ENCODE data around the gene KHDC3L. TPM values are rescaled to one million over a fixed set of nuclear protein-coding genes. Genes with fewer than 3 reads are reported as not detected.
"Not testable (repeated sequence)": the region's sequence is repeated elsewhere in the genome, so short reads cannot be mapped to it uniquely, and the experiment has no call there.

KHDC3L gene
- total RNA-seq, 1 experiment from 2014 or later = not detected

DNA sequence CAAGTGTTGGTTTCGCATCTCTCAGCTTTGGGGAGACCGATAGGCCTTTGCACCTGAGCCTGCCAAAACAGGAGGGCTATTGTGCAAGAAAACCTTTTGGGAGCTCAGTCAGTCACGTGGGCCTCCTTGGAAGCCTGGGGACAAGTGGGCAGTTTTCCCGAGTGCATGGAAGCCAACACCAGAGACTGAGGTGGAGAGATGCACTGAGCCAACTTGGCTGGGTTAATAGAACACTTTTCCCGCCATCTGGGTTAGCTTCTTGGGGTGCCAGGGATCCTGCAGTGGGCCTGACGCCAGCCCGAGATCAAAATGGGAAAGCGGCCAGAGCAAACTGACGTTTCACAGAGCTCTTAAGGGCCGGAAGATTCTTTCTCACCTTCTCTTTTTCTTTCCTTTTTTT lies 10.1 kb downstream of the KHDC3L start:
- intact Hi-C loops (cut with micrococcal nuclease; ENCODE audit: unreplicated experiment) = no loop called here
- Histone ChIP-seq H3K27me3 (replicated peaks; ENCODE audit: insufficient read depth, low read depth, low read length, poor library complexity) (no peaks in the 10 kb centered on the region), H3K27ac (ENCODE audit: low read depth, low read length, poor library complexity, severe bottlenecking) (no peak overlapping the region), H3K36me3 (ENCODE audit: insufficient read depth, low read length, poor library complexity, severe bottlenecking) (no peaks in the 10 kb centered on the region), H3K9me3 (ENCODE audit: low read depth, low read length, poor library complexity, severe bottlenecking) (no peaks in the 10 kb centered on the region), H3K4me1 (ENCODE audit: insufficient read depth, low read length, poor library complexity, severe bottlenecking) (no peaks in the 10 kb centered on the region), H3K4me3 (ENCODE audit: low read depth, low read length, poor library complexity, severe bottlenecking) (no peak overlapping the region)
- no peak for DNase-seq (ENCODE audit: low spot score)
- no TSS peak for BruUV-seq (replicated peaks)
- ChIA-PET CTCF (no interaction called here), POLR2A (ENCODE audit: low non-redundant PET) (no interaction called here)
- TF ChIP-seq, protein P1, sequence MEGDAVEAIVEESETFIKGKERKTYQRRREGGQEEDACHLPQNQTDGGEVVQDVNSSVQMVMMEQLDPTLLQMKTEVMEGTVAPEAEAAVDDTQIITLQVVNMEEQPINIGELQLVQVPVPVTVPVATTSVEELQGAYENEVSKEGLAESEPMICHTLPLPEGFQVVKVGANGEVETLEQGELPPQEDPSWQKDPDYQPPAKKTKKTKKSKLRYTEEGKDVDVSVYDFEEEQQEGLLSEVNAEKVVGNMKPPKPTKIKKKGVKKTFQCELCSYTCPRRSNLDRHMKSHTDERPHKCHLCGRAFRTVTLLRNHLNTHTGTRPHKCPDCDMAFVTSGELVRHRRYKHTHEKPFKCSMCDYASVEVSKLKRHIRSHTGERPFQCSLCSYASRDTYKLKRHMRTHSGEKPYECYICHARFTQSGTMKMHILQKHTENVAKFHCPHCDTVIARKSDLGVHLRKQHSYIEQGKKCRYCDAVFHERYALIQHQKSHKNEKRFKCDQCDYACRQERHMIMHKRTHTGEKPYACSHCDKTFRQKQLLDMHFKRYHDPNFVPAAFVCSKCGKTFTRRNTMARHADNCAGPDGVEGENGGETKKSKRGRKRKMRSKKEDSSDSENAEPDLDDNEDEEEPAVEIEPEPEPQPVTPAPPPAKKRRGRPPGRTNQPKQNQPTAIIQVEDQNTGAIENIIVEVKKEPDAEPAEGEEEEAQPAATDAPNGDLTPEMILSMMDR (conservative IDR thresholded peaks at IDR 0.05; ENCODE audit: low read depth, low read length) = no peak
- TF ChIP-seq EZH2 (IDR thresholded peaks at IDR 0.05; ENCODE audit: borderline replicate concordance, low read depth, low read length, poor library complexity, severe bottlenecking) = no peak

DNA sequence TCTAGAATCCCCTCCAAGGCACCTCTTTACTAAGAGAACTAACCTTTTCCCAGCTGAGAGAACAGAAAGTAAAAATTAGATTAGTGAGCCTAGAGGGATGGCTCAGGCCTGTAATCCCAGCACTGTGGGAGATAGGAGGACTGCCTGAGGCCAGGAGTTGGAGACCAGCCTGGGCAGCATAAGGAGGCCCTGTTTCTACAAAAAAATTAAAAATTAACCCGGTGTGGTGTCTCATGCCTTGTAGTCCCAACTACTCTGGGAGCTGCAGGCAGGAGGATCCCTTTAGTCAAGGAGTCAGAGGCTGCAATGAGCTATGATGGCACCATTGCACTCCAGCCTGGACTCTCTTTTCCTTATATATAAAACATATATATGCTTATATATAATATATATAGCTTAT lies 12.8 kb downstream of the KHDC3L start:
- intact Hi-C loops (cut with micrococcal nuclease; ENCODE audit: unreplicated experiment) = no loop called here
- ChIA-PET POLR2A (ENCODE audit: low non-redundant PET) (no interaction called here), CTCF (no interaction called here)
- TF ChIP-seq, protein P1 (conservative IDR thresholded peaks at IDR 0.05; ENCODE audit: low read depth, low read length) = no peak
- no peak for TF ChIP-seq EZH2 (IDR thresholded peaks at IDR 0.05; ENCODE audit: borderline replicate concordance, low read depth, low read length, poor library complexity, severe bottlenecking)
- no peak overlapping the region for H3K4me3 ChIP-seq (ENCODE audit: low read depth, low read length, poor library complexity, severe bottlenecking)
- no peaks in the 10 kb centered on the region for H3K4me1 ChIP-seq (ENCODE audit: insufficient read depth, low read length, poor library complexity, severe bottlenecking)
- no peaks in the 10 kb centered on the region for H3K9me3 ChIP-seq (ENCODE audit: low read depth, low read length, poor library complexity, severe bottlenecking)
- no peaks in the 10 kb centered on the region for H3K27me3 ChIP-seq (replicated peaks; ENCODE audit: insufficient read depth, low read depth, low read length, poor library complexity)
- H3K36me3 ChIP-seq (ENCODE audit: insufficient read depth, low read length, poor library complexity, severe bottlenecking) = no peaks in the 10 kb centered on the region
- no peak overlapping the region for H3K27ac ChIP-seq (ENCODE audit: low read depth, low read length, poor library complexity, severe bottlenecking)
- no TSS peak for BruUV-seq (replicated peaks)
- DNase-seq (ENCODE audit: low spot score) = no peak

DNA sequence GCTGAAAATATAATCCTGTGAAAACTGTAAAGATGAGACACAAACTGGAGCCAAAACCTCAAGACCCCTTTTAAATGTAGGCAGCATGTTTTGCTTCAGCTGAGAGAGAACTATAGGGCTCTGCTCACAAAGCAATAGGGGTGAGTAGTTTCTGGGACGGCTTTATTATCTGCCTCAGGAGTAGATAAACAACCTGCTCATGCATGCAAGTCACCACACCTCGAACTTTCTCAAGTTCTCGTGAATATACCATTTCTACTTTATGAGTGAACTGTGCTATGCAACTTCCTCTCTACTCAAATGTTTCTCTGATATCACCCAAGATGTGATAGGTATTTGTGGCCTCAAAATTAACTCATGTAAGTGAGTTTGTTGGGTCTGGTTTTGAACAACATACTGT lies 14.8 kb downstream of the KHDC3L start:
- ChIA-PET CTCF (no interaction called here), POLR2A (ENCODE audit: low non-redundant PET) (no interaction called here)
- Histone ChIP-seq H3K27me3 (replicated peaks; ENCODE audit: insufficient read depth, low read depth, low read length, poor library complexity) (no peaks in the 10 kb centered on the region), H3K9me3 (ENCODE audit: low read depth, low read length, poor library complexity, severe bottlenecking) (no peaks in the 10 kb centered on the region), H3K27ac (ENCODE audit: low read depth, low read length, poor library complexity, severe bottlenecking) (no peak overlapping the region), H3K36me3 (ENCODE audit: insufficient read depth, low read length, poor library complexity, severe bottlenecking) (no peaks in the 10 kb centered on the region), H3K4me1 (ENCODE audit: insufficient read depth, low read length, poor library complexity, severe bottlenecking) (no peaks in the 10 kb centered on the region), H3K4me3 (ENCODE audit: low read depth, low read length, poor library complexity, severe bottlenecking) (no peak overlapping the region)
- intact Hi-C loops (cut with micrococcal nuclease; ENCODE audit: unreplicated experiment) = no loop called here
- DNase-seq (ENCODE audit: low spot score) = no peak
- BruUV-seq (replicated peaks) = no TSS peak
- TF ChIP-seq EZH2 (IDR thresholded peaks at IDR 0.05; ENCODE audit: borderline replicate concordance, low read depth, low read length, poor library complexity, severe bottlenecking) = no peak
- TF ChIP-seq, protein P1 (conservative IDR thresholded peaks at IDR 0.05; ENCODE audit: low read depth, low read length) = no peak

DNA sequence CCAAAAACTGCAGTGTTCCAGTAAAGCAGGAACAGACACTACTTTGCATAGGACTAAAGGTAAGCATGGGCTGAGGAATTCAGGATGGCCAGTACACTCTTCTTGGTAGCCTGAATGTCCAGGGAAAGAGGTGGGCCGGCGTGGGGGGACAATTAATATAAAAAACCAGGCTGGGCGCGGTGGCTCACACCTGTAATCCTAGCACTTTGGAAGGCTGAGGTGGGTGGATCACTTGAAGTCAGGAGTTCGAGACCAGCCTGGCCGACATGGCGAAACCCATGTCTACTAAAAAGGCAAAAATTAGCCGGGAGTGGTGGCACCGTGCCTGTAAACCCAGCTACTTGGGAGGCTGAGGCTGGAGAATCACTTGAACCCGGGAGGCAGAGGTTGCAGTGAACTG lies 19.1 kb downstream of the KHDC3L start:
- CTCF ChIA-PET; H3K27me3 ChIP-seq (replicated peaks; ENCODE audit: insufficient read depth, low read depth, low read length, poor library complexity); H3K27ac ChIP-seq (ENCODE audit: low read depth, low read length, poor library complexity, severe bottlenecking); H3K9me3 ChIP-seq (ENCODE audit: low read depth, low read length, poor library complexity, severe bottlenecking); intact Hi-C loops (cut with micrococcal nuclease; ENCODE audit: unreplicated experiment); H3K4me1 ChIP-seq (ENCODE audit: insufficient read depth, low read length, poor library complexity, severe bottlenecking); H3K4me3 ChIP-seq (ENCODE audit: low read depth, low read length, poor library complexity, severe bottlenecking); H3K36me3 ChIP-seq (ENCODE audit: insufficient read depth, low read length, poor library complexity, severe bottlenecking); BruUV-seq (replicated peaks); POLR2A ChIA-PET (ENCODE audit: low non-redundant PET); DNase-seq (ENCODE audit: low spot score): not testable (repeated sequence)
